Measurements from ENCODE around the gene FYN.
"Not testable (repeated sequence)": the region's sequence is repeated elsewhere in the genome, so short reads cannot be mapped to it uniquely, and the experiment has no call there.

Gene FYN

GRCh38 chr6:111634981-111635380, 238.3 kb downstream of the FYN start:
- H3K9me3 Mint-ChIP-seq, CTCF ChIA-PET, H3K27me3 Mint-ChIP-seq, DNase-seq, H3K27ac Mint-ChIP-seq, H3K4me3 Mint-ChIP-seq, H3K36me3 Mint-ChIP-seq, H3K4me1 Mint-ChIP-seq: not testable (repeated sequence)

DNA sequence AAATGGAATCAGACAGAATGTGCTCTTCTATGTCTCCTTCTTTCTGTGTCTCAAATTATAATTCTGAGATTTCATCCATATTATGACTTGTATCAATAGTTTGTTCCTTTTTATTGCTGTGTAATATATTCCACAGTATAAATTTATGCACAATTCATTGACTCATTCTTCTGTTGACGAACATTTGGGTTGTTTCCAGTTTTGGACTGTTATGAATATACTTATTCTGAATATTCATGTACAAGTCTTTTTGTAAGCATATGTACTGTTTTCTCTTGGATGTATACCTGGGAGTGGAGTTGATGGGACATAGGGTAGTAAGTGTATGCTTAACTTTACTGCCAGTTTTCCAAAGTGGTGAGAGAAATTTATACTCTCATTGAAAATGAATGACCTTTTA, 239.4 kb downstream of the FYN start:
- DNase-seq: no peak
- Mint-ChIP-seq H3K4me3 (no peak overlapping the region), H3K4me1 (no peaks in the 10 kb centered on the region), H3K27me3 (peaks cover 6% of the 10 kb centered on the region), H3K27ac (no peak overlapping the region), H3K36me3 (no peaks in the 10 kb centered on the region), H3K9me3 (peaks cover 2% of the 10 kb centered on the region)
- CTCF ChIA-PET: interaction anchor here (0.7 kb wide), 1 partner anchor 102 kb away, joined by 3 read pairs; no protein-coding TSS in a partner anchor

GRCh38 chr6:111632468-111633247, 240.6 kb downstream of the FYN start:
- CTCF ChIA-PET: no interaction called here
- DNase-seq: no peak
- H3K36me3 Mint-ChIP-seq: no peaks in the 10 kb centered on the region
- H3K9me3 Mint-ChIP-seq: peaks cover 2% of the 10 kb centered on the region
- H3K4me1 Mint-ChIP-seq: no peaks in the 10 kb centered on the region
- H3K27ac Mint-ChIP-seq: no peak overlapping the region
- H3K27me3 Mint-ChIP-seq: peaks cover 6% of the 10 kb centered on the region
- H3K4me3 Mint-ChIP-seq: no peak overlapping the region

GRCh38 chr6:111631903-111632460, 241.3 kb downstream of the FYN start:
- no peak overlapping the region for H3K27ac Mint-ChIP-seq
- no peak overlapping the region for H3K4me3 Mint-ChIP-seq
- DNase-seq: no peak
- H3K36me3 Mint-ChIP-seq: no peaks in the 10 kb centered on the region
- peaks cover 6% of the 10 kb centered on the region for H3K27me3 Mint-ChIP-seq
- peaks cover 2% of the 10 kb centered on the region for H3K9me3 Mint-ChIP-seq
- H3K4me1 Mint-ChIP-seq: no peaks in the 10 kb centered on the region
- CTCF ChIA-PET: no interaction called here

DNA sequence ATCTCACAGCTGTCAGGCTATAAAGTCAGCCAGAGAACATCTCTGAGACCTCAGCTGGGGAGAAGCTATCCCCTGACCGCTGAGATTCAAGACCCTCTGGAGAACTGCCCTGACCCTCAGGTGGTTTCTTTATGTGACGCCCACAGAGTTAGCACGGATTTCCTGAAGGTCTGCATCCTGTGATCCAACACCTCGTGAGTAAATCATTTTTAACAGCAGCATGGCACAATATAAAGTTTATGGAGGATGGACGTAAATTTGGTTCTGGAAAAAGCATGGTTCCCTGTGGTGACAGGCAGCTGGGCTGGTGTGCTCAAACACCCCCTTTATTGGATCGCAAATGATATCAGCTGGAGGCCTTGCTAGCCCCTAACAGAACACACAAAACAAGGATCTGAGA, 242.2 kb downstream of the FYN start:
- no peaks in the 10 kb centered on the region for H3K4me1 Mint-ChIP-seq
- no peak overlapping the region for H3K4me3 Mint-ChIP-seq
- no peaks in the 10 kb centered on the region for H3K36me3 Mint-ChIP-seq
- no peak overlapping the region for H3K27ac Mint-ChIP-seq
- H3K9me3 Mint-ChIP-seq: peaks cover 2% of the 10 kb centered on the region
- DNase-seq: no peak
- CTCF ChIA-PET: no interaction called here
- peaks cover 6% of the 10 kb centered on the region for H3K27me3 Mint-ChIP-seq

GRCh38 chr6:111628142-111628850, 245.0 kb downstream of the FYN start:
- CTCF ChIA-PET: interaction anchor here (0.8 to 1.3 kb wide), 5 partner anchors 14 to 369 kb away, joined by 3 to 5 read pairs (median 3); a partner anchor contains a TSS
- no peak overlapping the region for H3K4me3 Mint-ChIP-seq

GRCh38 chr6:111626441-111626840, 246.8 kb downstream of the FYN start:
- Mint-ChIP-seq H3K4me3 (no peak overlapping the region), H3K36me3 (no peaks in the 10 kb centered on the region), H3K27me3 (peaks cover 6% of the 10 kb centered on the region), H3K4me1 (no peaks in the 10 kb centered on the region), H3K27ac (no peak overlapping the region), H3K9me3 (peaks cover 2% of the 10 kb centered on the region)
- CTCF ChIA-PET: no interaction called here
- no peak for DNase-seq

More at GRCh38 chr6:111628142-111628850, 245.0 kb downstream of the FYN start:
- no peak for DNase-seq
- Mint-ChIP-seq H3K27ac (no peak overlapping the region), H3K4me1 (no peaks in the 10 kb centered on the region), H3K36me3 (no peaks in the 10 kb centered on the region), H3K27me3 (peaks cover 6% of the 10 kb centered on the region), H3K9me3 (peaks cover 2% of the 10 kb centered on the region)

GRCh38 chr6:111625461-111626391, 247.5 kb downstream of the FYN start:
- Mint-ChIP-seq H3K27me3 (peaks cover 5% of the 10 kb centered on the region), H3K27ac (no peak overlapping the region), H3K4me3 (no peak overlapping the region), H3K36me3 (no peaks in the 10 kb centered on the region), H3K4me1 (no peaks in the 10 kb centered on the region), H3K9me3 (peaks cover 2% of the 10 kb centered on the region)
- CTCF ChIA-PET: interaction anchor here (0.7 kb wide), 1 partner anchor 429 kb away, joined by 3 read pairs; no protein-coding TSS in a partner anchor
- DNase-seq: no peak

GRCh38 chr6:111625099-111625416, 248.2 kb downstream of the FYN start:
- DNase-seq: no peak
- CTCF ChIA-PET: interaction anchor here (0.7 kb wide), 1 partner anchor 430 kb away, joined by 3 read pairs; no protein-coding TSS in a partner anchor
- peaks cover 2% of the 10 kb centered on the region for H3K9me3 Mint-ChIP-seq
- no peaks in the 10 kb centered on the region for H3K36me3 Mint-ChIP-seq
- H3K27ac Mint-ChIP-seq: no peak overlapping the region
- no peaks in the 10 kb centered on the region for H3K4me1 Mint-ChIP-seq
- peaks cover 11% of the 10 kb centered on the region for H3K27me3 Mint-ChIP-seq
- H3K4me3 Mint-ChIP-seq: no peak overlapping the region

GRCh38 chr6:111624401-111625098, 248.7 kb downstream of the FYN start:
- no peaks in the 10 kb centered on the region for H3K36me3 Mint-ChIP-seq
- CTCF ChIA-PET: no interaction called here

GRCh38 chr6:111623046-111623718, 250.1 kb downstream of the FYN start:
- Mint-ChIP-seq H3K4me3 (no peak overlapping the region), H3K36me3 (no peaks in the 10 kb centered on the region), H3K4me1 (no peaks in the 10 kb centered on the region), H3K27ac (no peak overlapping the region), H3K9me3 (no peaks in the 10 kb centered on the region), H3K27me3 (peaks cover 19% of the 10 kb centered on the region)
- CTCF ChIA-PET: no interaction called here
- DNase-seq: no peak

More at GRCh38 chr6:111624401-111625098, 248.7 kb downstream of the FYN start:
- Mint-ChIP-seq H3K27ac (no peak overlapping the region), H3K9me3 (peaks cover 2% of the 10 kb centered on the region), H3K4me3 (no peak overlapping the region), H3K4me1 (no peaks in the 10 kb centered on the region), H3K27me3 (peaks cover 16% of the 10 kb centered on the region)
- no peak for DNase-seq

GRCh38 chr6:111620169-111620568, 253.1 kb downstream of the FYN start:
- Mint-ChIP-seq H3K4me1 (no peaks in the 10 kb centered on the region), H3K27ac (no peak overlapping the region), H3K9me3 (no peaks in the 10 kb centered on the region), H3K27me3 (peaks cover 37% of the 10 kb centered on the region), H3K36me3 (no peaks in the 10 kb centered on the region), H3K4me3 (no peak overlapping the region)
- DNase-seq: no peak
- CTCF ChIA-PET: interaction anchor here (1.4 kb wide), 1 partner anchor 141 kb away, joined by 3 read pairs; no protein-coding TSS in a partner anchor

GRCh38 chr6:111618407-111618806, 254.8 kb downstream of the FYN start:
- Mint-ChIP-seq H3K36me3 (no peaks in the 10 kb centered on the region), H3K27ac (no peak overlapping the region), H3K4me1 (no peaks in the 10 kb centered on the region), H3K27me3 (peaks cover 48% of the 10 kb centered on the region), H3K9me3 (no peaks in the 10 kb centered on the region), H3K4me3 (no peak overlapping the region)
- CTCF ChIA-PET: no interaction called here
- DNase-seq: no peak
